ENCODE results near the gene PHLDB2.

DNA sequence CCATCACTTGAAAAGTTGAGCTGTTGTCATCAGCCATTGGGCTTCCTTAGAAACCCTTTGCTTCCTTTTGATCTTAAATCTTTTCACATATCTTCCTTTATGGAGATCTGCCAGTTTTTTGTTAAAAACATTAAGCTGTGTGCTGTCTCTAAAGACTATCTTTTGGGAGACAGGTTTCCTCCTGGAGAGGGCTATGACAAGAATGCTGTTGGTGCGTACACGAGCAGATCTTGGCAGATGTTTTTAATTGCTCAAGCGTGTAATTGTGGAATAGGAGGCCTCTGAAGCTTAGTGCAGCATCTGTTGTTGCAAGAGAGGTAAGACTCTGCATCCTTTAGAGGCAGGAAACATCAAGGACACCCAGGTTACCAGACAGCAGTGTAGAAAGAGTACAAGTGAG lies 56.8 kb downstream of the PHLDB2 start:
- TF ChIP-seq ONECUT2 (CRISPR knock-in tag; IDR thresholded peaks at IDR 0.05) (no peak), RFX5 (IDR thresholded peaks at IDR 0.05; ENCODE audit: low read depth, low read length) (no peak), KLF16 (CRISPR knock-in tag; IDR thresholded peaks at IDR 0.05) (no peak), ZNF274 (CRISPR knock-in tag; IDR thresholded peaks at IDR 0.05) (no peak), ZSCAN31 (CRISPR knock-in tag; IDR thresholded peaks at IDR 0.05; ENCODE audit: low read depth) (no peak)
